CD4-positive, alpha-beta T cell treated with Interleukin-21 for 1 hour (primary cell): Measurements from ENCODE around the gene CLNS1A.
"Not testable (repeated sequence)": the region's sequence is repeated elsewhere in the genome, so short reads cannot be mapped to it uniquely, and the experiment has no call there.

Source experiments
- DNase-seq: peaks from one replicate; pipeline ENCODE4 v3.0.0-alpha.2; 2020

The CLNS1A gene

GRCh38 chr11:77617892-77618291 lies 19.7 kb downstream of the CLNS1A start:
- no peak for DNase-seq

GRCh38 chr11:77611921-77612320 lies 25.7 kb downstream of the CLNS1A start:
- DNase-seq, result no peak

- no peak for DNase-seq
Observed at GRCh38 chr11:77609234-77609633, 28.4 kb downstream of the CLNS1A start.

- DNase-seq, result no peak
Observed at GRCh38 chr11:77604281-77604680, 33.3 kb downstream of the CLNS1A start.

GRCh38 chr11:77602381-77603088 lies 35.1 kb downstream of the CLNS1A start:
- DNase-seq, result no peak

GRCh38 chr11:77598195-77598594 lies 39.4 kb downstream of the CLNS1A start:
- DNase-seq, result no peak

- no peak for DNase-seq
Observed at GRCh38 chr11:77596626-77597025, 41.0 kb downstream of the CLNS1A start.

- no peak for DNase-seq
Observed at GRCh38 chr11:77593883-77594282, 43.7 kb downstream of the CLNS1A start.

- no peak for DNase-seq
Observed at GRCh38 chr11:77592727-77593126, 44.9 kb downstream of the CLNS1A start.

GRCh38 chr11:77590194-77590782 lies 47.3 kb downstream of the CLNS1A start:
- DNase-seq, result no peak

GRCh38 chr11:77589521-77590193 lies 47.9 kb downstream of the CLNS1A start, which contains the start of gene AQP11:
TSS of gene AQP11 (plus strand) at chr11:77589953. CDS start at chr11:77589993, 40 bp downstream.
- peak; percentile 40 for DNase-seq

GRCh38 chr11:77589181-77589520 lies 48.4 kb downstream of the CLNS1A start:
- no peak for DNase-seq

- DNase-seq, result no peak
Observed at GRCh38 chr11:77580712-77581337, 56.8 kb downstream of the CLNS1A start.

- DNase-seq, result not testable (repeated sequence)
Observed at GRCh38 chr11:77575428-77575827, 62.2 kb downstream of the CLNS1A start.

GRCh38 chr11:77570896-77571295 lies 66.7 kb downstream of the CLNS1A start:
- not testable (repeated sequence) for DNase-seq

GRCh38 chr11:77569676-77570070 lies 67.9 kb downstream of the CLNS1A start:
- no peak for DNase-seq

GRCh38 chr11:77568916-77569675 lies 68.5 kb downstream of the CLNS1A start:
- no peak for DNase-seq

GRCh38 chr11:77568306-77568705 lies 69.3 kb downstream of the CLNS1A start:
- DNase-seq, result no peak
